ENCODE results near the gene CSK.

CSK gene

GRCh38 chr15:74845581-74845980 lies 63.7 kb downstream of the CSK start:
- Mint-ChIP-seq H3K36me3 (peaks cover 2% of the 10 kb centered on the region), H3K4me1 (peaks cover 45% of the 10 kb centered on the region)

DNA sequence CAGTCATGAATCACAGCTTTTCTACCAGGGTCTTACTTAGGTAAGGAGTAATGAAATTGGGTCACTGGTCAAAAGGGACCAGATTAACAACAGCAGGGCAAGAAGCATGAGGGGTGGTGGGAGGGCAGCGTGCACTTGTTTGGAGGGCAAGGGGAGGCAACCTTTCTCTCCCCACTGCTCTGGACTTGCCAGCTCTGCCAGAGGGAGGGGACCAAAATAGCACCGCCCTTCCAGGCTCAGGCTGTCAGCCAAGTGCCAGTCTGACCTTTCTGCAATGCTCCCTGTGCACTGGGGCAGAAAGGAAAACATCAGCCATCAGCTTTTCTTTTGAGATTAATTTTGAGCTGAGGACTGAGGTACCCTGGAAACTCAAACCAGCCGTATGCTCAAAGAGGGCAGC lies 65.6 kb downstream of the CSK start:
- Mint-ChIP-seq H3K9me3 (no peaks in the 10 kb centered on the region), H3K36me3 (peaks cover 4% of the 10 kb centered on the region), H3K27me3 (no peaks in the 10 kb centered on the region), H3K27ac (peak overlapping the region; percentile 62), H3K4me1 (peaks cover 30% of the 10 kb centered on the region), H3K4me3 (no peak overlapping the region)

More at GRCh38 chr15:74845581-74845980, 63.7 kb downstream of the CSK start:
- Mint-ChIP-seq H3K9me3 (no peaks in the 10 kb centered on the region), H3K4me3 (peak overlapping the region; percentile 71), H3K27me3 (no peaks in the 10 kb centered on the region), H3K27ac (peak overlapping the region; percentile 98)

- H3K27ac Mint-ChIP-seq, result no peak overlapping the region
- H3K4me1 Mint-ChIP-seq, result peaks cover 8% of the 10 kb centered on the region
- peaks cover 6% of the 10 kb centered on the region for H3K36me3 Mint-ChIP-seq
- no peak overlapping the region for H3K4me3 Mint-ChIP-seq
- no peaks in the 10 kb centered on the region for H3K9me3 Mint-ChIP-seq
- H3K27me3 Mint-ChIP-seq, result no peaks in the 10 kb centered on the region
Measured at GRCh38 chr15:74850393-74850792, 68.5 kb downstream of the CSK start.

- H3K27me3 Mint-ChIP-seq, result no peaks in the 10 kb centered on the region
- peaks cover 9% of the 10 kb centered on the region for H3K4me1 Mint-ChIP-seq
- H3K36me3 Mint-ChIP-seq, result peaks cover 6% of the 10 kb centered on the region
- no peak overlapping the region for H3K27ac Mint-ChIP-seq
- H3K9me3 Mint-ChIP-seq, result no peaks in the 10 kb centered on the region
- no peak overlapping the region for H3K4me3 Mint-ChIP-seq
Measured at GRCh38 chr15:74851960-74852359, 70.1 kb downstream of the CSK start.
